Measurements from ENCODE around the gene OVOL3. TPM values are rescaled to one million over a fixed set of nuclear protein-coding genes. Genes with fewer than 3 reads are reported as not detected.

OVOL3 gene
- total RNA-seq, 1 donor from 2014 or later, result not detected

GRCh38 chr19:36108684-36109083 is 2.3 kb upstream of the OVOL3 start:
- Histone ChIP-seq H3K4me3 (ENCODE audit: low read depth, low read length) (no peak overlapping the region), H3K27me3 (ENCODE audit: control insufficient read depth, insufficient read depth, low read length) (no peaks in the 10 kb centered on the region), H3K36me3 (ENCODE audit: control insufficient read depth, insufficient read depth, low read length) (peaks cover 17% of the 10 kb centered on the region)
- DNase-seq (ENCODE audit: low read depth) (no peak), FAIRE-seq (no peak)
- TF ChIP-seq CTCF (IDR thresholded peaks at IDR 0.05; ENCODE audit: insufficient read depth, low read length, severe bottlenecking), result no peak

GRCh38 chr19:36111200-36111539 is 227 bp downstream of the OVOL3 start:
- no peak for DNase-seq (ENCODE audit: low read depth)
- H3K36me3 ChIP-seq (ENCODE audit: control insufficient read depth, insufficient read depth, low read length), result peaks cover 13% of the 10 kb centered on the region
- no peak overlapping the region for H3K4me3 ChIP-seq (ENCODE audit: low read depth, low read length)
- no peak for TF ChIP-seq CTCF (IDR thresholded peaks at IDR 0.05; ENCODE audit: insufficient read depth, low read length, severe bottlenecking)
- no peaks in the 10 kb centered on the region for H3K27me3 ChIP-seq (ENCODE audit: control insufficient read depth, insufficient read depth, low read length)
- FAIRE-seq, result no peak

- no peak for DNase-seq (ENCODE audit: low read depth)
- H3K4me3 ChIP-seq (ENCODE audit: low read depth, low read length), result no peak overlapping the region
- no peak for FAIRE-seq
- TF ChIP-seq CTCF (IDR thresholded peaks at IDR 0.05; ENCODE audit: insufficient read depth, low read length, severe bottlenecking), result no peak
- H3K36me3 ChIP-seq (ENCODE audit: control insufficient read depth, insufficient read depth, low read length), result peaks cover 12% of the 10 kb centered on the region
- no peaks in the 10 kb centered on the region for H3K27me3 ChIP-seq (ENCODE audit: control insufficient read depth, insufficient read depth, low read length)
Measured at GRCh38 chr19:36112678-36113077, 1.7 kb downstream of the OVOL3 start.

- Histone ChIP-seq H3K36me3 (ENCODE audit: control insufficient read depth, insufficient read depth, low read length) (peaks cover 12% of the 10 kb centered on the region), H3K4me3 (ENCODE audit: low read depth, low read length) (peak overlapping the region; percentile 98)
- FAIRE-seq, result no peak
Measured at GRCh38 chr19:36113425-36113824, 2.5 kb downstream of the OVOL3 start.

GRCh38 chr19:36113894-36114720 is 3.2 kb downstream of the OVOL3 start:
- peak overlapping the region; percentile 98 for H3K4me3 ChIP-seq (ENCODE audit: low read depth, low read length)
- H3K36me3 ChIP-seq (ENCODE audit: control insufficient read depth, insufficient read depth, low read length), result peaks cover 16% of the 10 kb centered on the region
- no peak for FAIRE-seq
- H3K27me3 ChIP-seq (ENCODE audit: control insufficient read depth, insufficient read depth, low read length), result no peaks in the 10 kb centered on the region
- TF ChIP-seq CTCF (IDR thresholded peaks at IDR 0.05; ENCODE audit: insufficient read depth, low read length, severe bottlenecking), result peak; percentile 39
- DNase-seq (ENCODE audit: low read depth), result peak; percentile 22

More at GRCh38 chr19:36113425-36113824, 2.5 kb downstream of the OVOL3 start:
- TF ChIP-seq CTCF (IDR thresholded peaks at IDR 0.05; ENCODE audit: insufficient read depth, low read length, severe bottlenecking), result no peak
- no peaks in the 10 kb centered on the region for H3K27me3 ChIP-seq (ENCODE audit: control insufficient read depth, insufficient read depth, low read length)
- DNase-seq (ENCODE audit: low read depth), result no peak
